ENCODE data around the gene DAW1.
A peak's percentile ranks its signal among the peaks of the same experiment; 100 is the strongest.
"Not testable (repeated sequence)": the region's sequence is repeated elsewhere in the genome, so short reads cannot be mapped to it uniquely, and the experiment has no call there.

The DAW1 gene

GRCh38 chr2:227871375-227871791, at the start of gene DAW1:
Gene DAW1 (plus strand): TSS chr2:227871631. CDS start chr2:227871690, 59 bp downstream.
- DNase-seq (ENCODE audit: low spot score) = no peak

GRCh38 chr2:227822416-227823003, 48.9 kb upstream of the DAW1 start:
- no peak for DNase-seq (ENCODE audit: low spot score)

- DNase-seq (ENCODE audit: low spot score) = no peak
Measured at GRCh38 chr2:227823922-227824321, 47.5 kb upstream of the DAW1 start.

GRCh38 chr2:227824711-227825110, 46.7 kb upstream of the DAW1 start:
- no peak for DNase-seq (ENCODE audit: low spot score)

- peak; percentile 49 for DNase-seq (ENCODE audit: low spot score)
Measured at GRCh38 chr2:227826019-227826521, 45.4 kb upstream of the DAW1 start.

GRCh38 chr2:227826563-227826962, 44.9 kb upstream of the DAW1 start:
- DNase-seq (ENCODE audit: low spot score) = no peak

- DNase-seq (ENCODE audit: low spot score) = no peak
Measured at GRCh38 chr2:227827143-227827542, 44.3 kb upstream of the DAW1 start.

- no peak for DNase-seq (ENCODE audit: low spot score)
Measured at GRCh38 chr2:227828477-227828912, 42.9 kb upstream of the DAW1 start.

- DNase-seq (ENCODE audit: low spot score) = no peak
Measured at GRCh38 chr2:227829337-227829736, 42.1 kb upstream of the DAW1 start.

- DNase-seq (ENCODE audit: low spot score) = no peak
Measured at GRCh38 chr2:227834423-227834822, 37.0 kb upstream of the DAW1 start.

GRCh38 chr2:227834916-227835650, 36.3 kb upstream of the DAW1 start:
- DNase-seq (ENCODE audit: low spot score) = no peak

GRCh38 chr2:227839339-227840129, 31.9 kb upstream of the DAW1 start:
- not testable (repeated sequence) for DNase-seq (ENCODE audit: low spot score)

- no peak for DNase-seq (ENCODE audit: low spot score)
Measured at GRCh38 chr2:227846831-227847230, 24.6 kb upstream of the DAW1 start.

- no peak for DNase-seq (ENCODE audit: low spot score)
Measured at GRCh38 chr2:227848146-227848545, 23.3 kb upstream of the DAW1 start.

GRCh38 chr2:227848586-227848985, 22.8 kb upstream of the DAW1 start:
- DNase-seq (ENCODE audit: low spot score) = no peak

- DNase-seq (ENCODE audit: low spot score) = no peak
Measured at GRCh38 chr2:227849906-227850305, 21.5 kb upstream of the DAW1 start.

GRCh38 chr2:227853204-227853629, 18.2 kb upstream of the DAW1 start:
- no peak for DNase-seq (ENCODE audit: low spot score)

- DNase-seq (ENCODE audit: low spot score) = no peak
Measured at GRCh38 chr2:227853765-227854271, 17.6 kb upstream of the DAW1 start.

- DNase-seq (ENCODE audit: low spot score) = peak; percentile 67
Measured at GRCh38 chr2:227855440-227855839, 16.0 kb upstream of the DAW1 start.

- no peak for DNase-seq (ENCODE audit: low spot score)
Measured at GRCh38 chr2:227856697-227857096, 14.7 kb upstream of the DAW1 start.

GRCh38 chr2:227860221-227860641, 11.2 kb upstream of the DAW1 start:
- peak; percentile 77 for DNase-seq (ENCODE audit: low spot score)

- no peak for DNase-seq (ENCODE audit: low spot score)
Measured at GRCh38 chr2:227861011-227861410, 10.4 kb upstream of the DAW1 start.
